Measurements from ENCODE around the gene LPIN1.

LPIN1 gene

DNA sequence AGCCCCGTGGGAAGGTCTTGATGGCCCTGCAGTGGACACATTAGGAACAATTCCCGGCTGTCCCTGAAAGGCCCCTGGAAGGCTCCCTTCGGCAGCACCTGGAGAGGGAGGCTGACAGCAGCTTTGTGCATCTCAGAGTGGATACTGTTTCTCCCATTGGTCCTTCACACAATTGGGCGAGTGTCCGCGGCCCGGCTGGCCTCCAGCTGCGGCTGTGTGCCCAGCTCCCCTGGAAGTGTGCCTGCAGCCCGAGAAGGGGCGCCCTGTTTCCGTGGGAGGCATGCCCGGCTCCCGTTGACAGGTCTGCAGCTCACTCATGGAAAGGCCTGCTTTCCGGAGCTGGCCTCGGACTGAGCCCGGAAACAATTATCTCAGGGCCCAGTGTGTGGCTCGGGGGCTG lies 103.7 kb downstream of the LPIN1 start:
- no peak overlapping the region for H3K23ac ChIP-seq (ENCODE audit: low read length in 2 of 2)
- peaks cover 5% of the 10 kb centered on the region for H3K9me3 ChIP-seq (ENCODE audit: control insufficient read depth, low read length)
- no peak overlapping the region for H3K27ac ChIP-seq (ENCODE audit: low read length, poor library complexity, severe bottlenecking)
- no peaks in the 10 kb centered on the region for H3K79me1 ChIP-seq (replicated peaks; ENCODE audit: low read length, poor library complexity, severe bottlenecking)
- no peak overlapping the region for H3K14ac ChIP-seq (ENCODE audit: low read length in 2 of 2)
- H4K8ac ChIP-seq (ENCODE audit: low read length), result no peak overlapping the region
- 94% methylated on average over 17 of the region's 17 CpGs for WGBS
- H2AK5ac ChIP-seq (ENCODE audit: low read length, severe bottlenecking), result no peak overlapping the region
- H3K4me3 ChIP-seq (ENCODE audit: insufficient read depth in 1 of 2, low read depth in 1 of 2, low read length in 2 of 2), result no peak overlapping the region
- no peak overlapping the region for H3K4me2 ChIP-seq (ENCODE audit: low read length, poor library complexity, severe bottlenecking)
- H3K4me1 ChIP-seq (ENCODE audit: control insufficient read depth, insufficient read depth, low read depth, low read length), result no peaks in the 10 kb centered on the region
- H2BK15ac ChIP-seq (ENCODE audit: low read depth, poor library complexity, severe bottlenecking), result no peak overlapping the region
- no peak overlapping the region for H3K9ac ChIP-seq (ENCODE audit: low read length)
- H2BK12ac ChIP-seq (ENCODE audit: low read length in 2 of 2), result no peak overlapping the region
- DNase-seq, result no peak
- no peaks in the 10 kb centered on the region for H3K36me3 ChIP-seq (ENCODE audit: control insufficient read depth in 1 of 2, insufficient read depth in 2 of 2, low read depth in 1 of 2, low read length in 2 of 2)
- no peak overlapping the region for H2BK120ac ChIP-seq (ENCODE audit: low read depth, low read length)
- no peak overlapping the region for H2AFZ ChIP-seq (ENCODE audit: low read depth, low read length)
- no peak overlapping the region for H4K91ac ChIP-seq (ENCODE audit: low read length)
- H3K27me3 ChIP-seq (ENCODE audit: control insufficient read depth in 1 of 2, insufficient read depth in 1 of 2, low read length in 2 of 2), result peaks cover 0 to 8% of the 10 kb centered on the region in 2 experiments
- no peak overlapping the region for H3K18ac ChIP-seq (ENCODE audit: low read depth in 1 of 2, low read length in 2 of 2)
- no peak overlapping the region for H3K4ac ChIP-seq (ENCODE audit: low read depth in 1 of 2, low read length in 2 of 2)
- H2BK5ac ChIP-seq (ENCODE audit: low read depth, low read length, poor library complexity, severe bottlenecking), result no peak overlapping the region

DNA sequence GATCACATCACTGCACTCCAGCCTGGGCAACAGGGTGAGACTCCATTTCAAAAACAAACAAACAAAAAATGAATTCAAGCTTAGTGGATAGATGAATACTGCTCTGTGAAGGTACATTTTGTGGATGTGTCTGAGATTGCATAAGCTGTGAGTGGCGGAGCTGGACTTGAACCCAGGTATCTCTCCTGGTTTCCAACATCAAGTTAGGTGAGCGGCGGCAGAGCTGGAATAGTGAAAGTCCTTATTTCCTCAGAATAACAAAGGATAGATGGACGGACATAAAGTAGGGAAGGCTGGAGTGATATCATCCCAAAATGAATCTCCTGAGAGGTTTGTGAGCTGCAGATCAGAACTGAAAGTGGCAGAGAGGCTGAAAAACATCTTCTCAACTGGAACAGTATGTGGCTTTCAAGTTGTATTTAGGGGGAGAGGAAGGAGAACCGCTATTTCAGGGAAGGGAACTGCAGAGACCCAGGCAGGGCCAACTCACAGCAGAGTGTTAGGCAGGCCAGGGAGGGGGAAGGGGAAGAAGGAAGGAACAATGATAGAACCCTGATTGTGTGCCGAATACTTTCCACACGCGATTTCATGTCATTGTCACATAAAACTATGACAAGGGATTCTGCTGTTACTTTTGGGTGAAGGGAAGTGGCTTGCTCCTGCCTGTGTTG lies 106.2 kb downstream of the LPIN1 start:
- H2AK5ac ChIP-seq (ENCODE audit: low read length, severe bottlenecking), result no peak overlapping the region
- H2AFZ ChIP-seq (ENCODE audit: low read depth, low read length), result no peak overlapping the region
- H3K23ac ChIP-seq (ENCODE audit: low read length in 2 of 2), result no peak overlapping the region
- no peaks in the 10 kb centered on the region for H3K36me3 ChIP-seq (ENCODE audit: control insufficient read depth in 1 of 2, insufficient read depth in 2 of 2, low read depth in 1 of 2, low read length in 2 of 2)
- H3K4me3 ChIP-seq (ENCODE audit: insufficient read depth in 1 of 2, low read depth in 1 of 2, low read length in 2 of 2), result no peak overlapping the region
- no peak overlapping the region for H3K27ac ChIP-seq (ENCODE audit: low read length, poor library complexity, severe bottlenecking)
- no peak overlapping the region for H3K18ac ChIP-seq (ENCODE audit: low read depth in 1 of 2, low read length in 2 of 2)
- H2BK120ac ChIP-seq (ENCODE audit: low read depth, low read length), result no peak overlapping the region
- H4K91ac ChIP-seq (ENCODE audit: low read length), result no peak overlapping the region
- no peaks in the 10 kb centered on the region for H3K4me1 ChIP-seq (ENCODE audit: control insufficient read depth, insufficient read depth, low read depth, low read length)
- no peak overlapping the region for H3K14ac ChIP-seq (ENCODE audit: low read length in 2 of 2)
- H2BK15ac ChIP-seq (ENCODE audit: low read depth, poor library complexity, severe bottlenecking), result peak overlapping the region; percentile 12
- H4K8ac ChIP-seq (ENCODE audit: low read length), result no peak overlapping the region
- no peak overlapping the region for H3K4ac ChIP-seq (ENCODE audit: low read depth in 1 of 2, low read length in 2 of 2)
- no peak overlapping the region for H2BK5ac ChIP-seq (ENCODE audit: low read depth, low read length, poor library complexity, severe bottlenecking)
- H3K9ac ChIP-seq (ENCODE audit: low read length), result no peak overlapping the region
- H2BK12ac ChIP-seq (ENCODE audit: low read length in 2 of 2), result no peak overlapping the region
- H3K4me2 ChIP-seq (ENCODE audit: low read length, poor library complexity, severe bottlenecking), result no peak overlapping the region
- 97% methylated on average over 8 of the region's 8 CpGs for WGBS
- H3K27me3 ChIP-seq (ENCODE audit: control insufficient read depth in 1 of 2, insufficient read depth in 1 of 2, low read length in 2 of 2), result peaks cover 0 to 17% of the 10 kb centered on the region in 2 experiments
- no peak for DNase-seq
- no peaks in the 10 kb centered on the region for H3K79me1 ChIP-seq (replicated peaks; ENCODE audit: low read length, poor library complexity, severe bottlenecking)
- peaks cover 5% of the 10 kb centered on the region for H3K9me3 ChIP-seq (ENCODE audit: control insufficient read depth, low read length)

DNA sequence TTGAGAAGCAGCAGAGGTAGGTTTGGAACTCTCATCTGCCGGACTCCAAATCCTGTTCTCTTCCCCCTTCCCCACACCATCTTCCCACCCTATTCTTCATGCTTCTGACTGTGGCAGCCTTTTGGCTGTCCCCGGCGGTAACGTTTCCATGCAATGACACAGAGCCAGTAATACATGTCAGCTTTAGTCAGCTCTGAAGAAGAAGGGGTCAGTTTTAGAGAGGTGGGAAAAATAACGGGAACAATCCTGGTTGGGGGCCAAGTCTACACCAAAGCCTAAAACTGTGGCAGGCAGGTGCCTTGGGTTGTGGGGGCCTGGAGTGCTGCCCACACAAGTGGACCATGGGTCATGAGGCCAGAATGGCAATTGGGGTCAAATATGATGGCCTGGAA lies 106.8 kb downstream of the LPIN1 start:
- Histone ChIP-seq H3K27me3 (ENCODE audit: control insufficient read depth in 1 of 2, insufficient read depth in 1 of 2, low read length in 2 of 2) (peaks cover 0 to 17% of the 10 kb centered on the region in 2 experiments), H3K79me1 (replicated peaks; ENCODE audit: low read length, poor library complexity, severe bottlenecking) (no peaks in the 10 kb centered on the region), H3K4me3 (ENCODE audit: insufficient read depth in 1 of 2, low read depth in 1 of 2, low read length in 2 of 2) (no peak overlapping the region), H2BK15ac (ENCODE audit: low read depth, poor library complexity, severe bottlenecking) (no peak overlapping the region), H2BK120ac (ENCODE audit: low read depth, low read length) (no peak overlapping the region), H3K18ac (ENCODE audit: low read depth in 1 of 2, low read length in 2 of 2) (no peak overlapping the region), H4K91ac (ENCODE audit: low read length) (no peak overlapping the region), H3K36me3 (ENCODE audit: control insufficient read depth in 1 of 2, insufficient read depth in 2 of 2, low read depth in 1 of 2, low read length in 2 of 2) (no peaks in the 10 kb centered on the region), H3K9me3 (ENCODE audit: control insufficient read depth, low read length) (peaks cover 5% of the 10 kb centered on the region), H3K27ac (ENCODE audit: low read length, poor library complexity, severe bottlenecking) (no peak overlapping the region), H2AFZ (ENCODE audit: low read depth, low read length) (no peak overlapping the region), H3K14ac (ENCODE audit: low read length in 2 of 2) (no peak overlapping the region), H3K9ac (ENCODE audit: low read length) (no peak overlapping the region), H2AK5ac (ENCODE audit: low read length, severe bottlenecking) (no peak overlapping the region), H3K4ac (ENCODE audit: low read depth in 1 of 2, low read length in 2 of 2) (no peak overlapping the region), H3K4me2 (ENCODE audit: low read length, poor library complexity, severe bottlenecking) (no peak overlapping the region), H3K23ac (ENCODE audit: low read length in 2 of 2) (no peak overlapping the region), H2BK12ac (ENCODE audit: low read length in 2 of 2) (no peak overlapping the region), H3K4me1 (ENCODE audit: control insufficient read depth, insufficient read depth, low read depth, low read length) (no peaks in the 10 kb centered on the region), H4K8ac (ENCODE audit: low read length) (no peak overlapping the region), H2BK5ac (ENCODE audit: low read depth, low read length, poor library complexity, severe bottlenecking) (no peak overlapping the region)
- WGBS, result 94% methylated on average over 4 of the region's 5 CpGs
- DNase-seq, result no peak

DNA sequence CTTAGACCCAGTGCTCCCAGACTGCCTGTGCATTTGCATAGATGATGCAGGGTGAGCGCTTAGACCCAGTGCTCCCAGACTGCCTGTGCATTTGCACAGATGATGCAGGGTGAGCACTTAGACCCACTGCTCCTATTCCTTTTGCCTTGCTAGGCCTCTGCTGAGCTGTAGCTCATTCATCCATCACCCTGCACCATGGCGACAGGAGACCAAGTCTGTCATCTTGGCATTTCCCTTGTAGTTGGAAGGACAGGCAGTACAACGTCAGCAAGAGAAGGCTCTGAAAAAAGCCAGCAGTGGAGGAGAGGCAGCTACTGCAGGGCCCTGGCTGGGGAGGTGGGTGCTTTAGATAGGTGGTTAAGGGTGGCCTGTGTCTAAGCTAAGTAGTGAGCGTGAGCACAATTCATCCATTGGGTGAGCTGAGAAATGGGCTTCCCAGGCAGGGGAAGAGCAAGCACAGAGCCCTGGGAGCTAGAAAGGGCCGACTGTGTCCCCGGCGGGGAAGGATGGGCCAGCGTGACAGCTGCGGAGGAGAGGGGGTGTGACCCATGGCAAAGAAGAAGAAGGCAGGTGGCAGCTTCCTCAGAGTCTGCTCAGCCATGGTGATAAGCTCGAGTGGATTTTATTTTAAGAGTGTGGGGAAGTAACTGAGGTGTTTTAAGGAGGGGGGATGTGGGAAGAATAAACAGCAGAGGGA lies 108.8 kb downstream of the LPIN1 start:
- Histone ChIP-seq H3K27me3 (ENCODE audit: control insufficient read depth in 1 of 2, insufficient read depth in 1 of 2, low read length in 2 of 2) (peaks cover 0 to 17% of the 10 kb centered on the region in 2 experiments), H3K9ac (ENCODE audit: low read length) (no peak overlapping the region)

More for the DNA sequence above, 108.8 kb downstream of the LPIN1 start:
- Histone ChIP-seq H3K18ac (ENCODE audit: low read depth in 1 of 2, low read length in 2 of 2) (no peak overlapping the region), H3K79me1 (replicated peaks; ENCODE audit: low read length, poor library complexity, severe bottlenecking) (no peaks in the 10 kb centered on the region), H3K4me2 (ENCODE audit: low read length, poor library complexity, severe bottlenecking) (no peak overlapping the region), H2BK12ac (ENCODE audit: low read length in 2 of 2) (no peak overlapping the region), H4K8ac (ENCODE audit: low read length) (no peak overlapping the region), H4K91ac (ENCODE audit: low read length) (no peak overlapping the region), H3K4ac (ENCODE audit: low read depth in 1 of 2, low read length in 2 of 2) (no peak overlapping the region), H2BK5ac (ENCODE audit: low read depth, low read length, poor library complexity, severe bottlenecking) (no peak overlapping the region), H3K36me3 (ENCODE audit: control insufficient read depth in 1 of 2, insufficient read depth in 2 of 2, low read depth in 1 of 2, low read length in 2 of 2) (no peaks in the 10 kb centered on the region), H2BK120ac (ENCODE audit: low read depth, low read length) (no peak overlapping the region), H3K9me3 (ENCODE audit: control insufficient read depth, low read length) (peaks cover 15% of the 10 kb centered on the region), H2AK5ac (ENCODE audit: low read length, severe bottlenecking) (no peak overlapping the region), H3K27ac (ENCODE audit: low read length, poor library complexity, severe bottlenecking) (no peak overlapping the region), H2BK15ac (ENCODE audit: low read depth, poor library complexity, severe bottlenecking) (peak overlapping the region; percentile 60), H3K4me1 (ENCODE audit: control insufficient read depth, insufficient read depth, low read depth, low read length) (no peaks in the 10 kb centered on the region), H3K14ac (ENCODE audit: low read length in 2 of 2) (no peak overlapping the region), H3K4me3 (ENCODE audit: insufficient read depth in 1 of 2, low read depth in 1 of 2, low read length in 2 of 2) (no peak overlapping the region), H2AFZ (ENCODE audit: low read depth, low read length) (no peak overlapping the region), H3K23ac (ENCODE audit: low read length in 2 of 2) (no peak overlapping the region)
- 76% methylated on average over 10 of the region's 10 CpGs for WGBS
- no peak for DNase-seq

Measured in mesenchymal stem cell (in vitro differentiated cells and primary cell).